Measurements from ENCODE around the gene PCDH12. TPM values are rescaled to one million over a fixed set of nuclear protein-coding genes. Genes with fewer than 3 reads are reported as not detected.
"Not testable (repeated sequence)": the region's sequence is repeated elsewhere in the genome, so short reads cannot be mapped to it uniquely, and the experiment has no call there.

PCDH12 gene
- total RNA-seq, 1 experiment from 2014 or later, result under 0.01 TPM

DNA sequence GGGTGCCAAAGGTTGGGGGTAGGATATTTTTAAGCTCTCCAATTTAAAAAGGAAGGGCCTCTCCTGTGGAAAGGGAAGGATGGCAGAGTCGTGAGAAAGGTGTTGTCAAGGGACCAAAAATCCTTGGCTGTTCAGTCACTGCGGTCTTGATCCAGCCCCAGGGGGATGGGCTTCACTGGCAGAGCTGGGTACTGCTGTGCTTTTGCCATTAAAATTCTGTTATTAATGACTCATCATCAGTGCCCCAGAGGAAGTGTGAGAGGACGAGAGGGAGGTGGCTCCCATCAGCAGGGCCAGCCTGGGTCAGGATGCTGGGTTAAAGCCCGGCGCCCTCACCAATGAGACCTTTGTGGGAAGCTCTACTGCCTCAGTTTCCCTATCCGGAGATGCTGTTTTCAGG lies 16.7 kb downstream of the PCDH12 start:
- peak; percentile 35 for DNase-seq (ENCODE audit: low read depth)

DNA sequence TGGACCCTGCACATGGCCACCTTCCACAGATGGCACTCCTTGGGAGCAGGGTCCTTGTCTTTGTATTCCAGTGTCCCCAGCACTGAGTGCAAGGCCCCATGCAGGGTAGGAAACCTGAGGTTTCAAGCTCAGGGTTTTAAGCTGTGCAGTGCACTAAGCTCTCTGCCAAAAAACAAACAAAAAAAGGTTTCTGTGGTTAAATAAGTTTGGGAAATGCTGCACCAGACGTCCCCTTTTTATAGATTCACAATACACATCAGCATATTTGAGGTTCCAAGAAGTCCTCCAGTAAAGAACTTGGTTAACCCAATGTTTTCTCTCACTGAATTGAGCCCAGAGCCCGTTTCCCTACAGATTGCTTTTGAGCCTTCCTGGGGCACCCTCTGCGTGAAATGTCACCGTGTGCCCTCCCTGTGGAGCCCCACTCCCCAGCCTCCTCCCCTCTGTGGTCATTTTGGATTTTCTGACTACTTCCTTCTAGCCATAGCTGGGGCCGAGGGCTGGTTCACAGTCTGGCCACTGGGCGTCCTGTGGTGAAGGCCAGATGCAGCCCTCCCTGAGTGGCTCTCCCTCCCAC lies 17.2 kb downstream of the PCDH12 start:
- peak; percentile 26 for DNase-seq (ENCODE audit: low read depth)

DNA sequence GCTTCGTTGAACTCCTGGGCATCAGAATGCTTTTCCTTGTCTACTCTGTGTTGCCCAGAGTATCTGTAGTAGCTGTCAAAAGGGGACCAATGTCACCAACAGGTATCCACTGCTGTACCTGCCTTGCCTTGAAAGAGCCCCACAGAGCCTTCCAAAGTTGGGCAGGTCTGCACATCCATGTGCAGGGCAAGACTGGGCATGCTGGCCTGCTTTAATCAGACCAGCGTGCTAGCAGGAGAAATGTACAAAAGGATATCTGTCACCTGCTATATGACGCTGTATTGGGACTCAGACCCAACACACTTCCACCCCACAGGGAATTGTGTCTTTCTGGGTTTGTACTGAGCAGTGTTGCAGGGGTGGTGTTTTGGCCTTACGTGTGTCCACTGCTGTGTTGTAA lies 22.5 kb downstream of the PCDH12 start:
- DNase-seq (ENCODE audit: low read depth), result no peak

DNA sequence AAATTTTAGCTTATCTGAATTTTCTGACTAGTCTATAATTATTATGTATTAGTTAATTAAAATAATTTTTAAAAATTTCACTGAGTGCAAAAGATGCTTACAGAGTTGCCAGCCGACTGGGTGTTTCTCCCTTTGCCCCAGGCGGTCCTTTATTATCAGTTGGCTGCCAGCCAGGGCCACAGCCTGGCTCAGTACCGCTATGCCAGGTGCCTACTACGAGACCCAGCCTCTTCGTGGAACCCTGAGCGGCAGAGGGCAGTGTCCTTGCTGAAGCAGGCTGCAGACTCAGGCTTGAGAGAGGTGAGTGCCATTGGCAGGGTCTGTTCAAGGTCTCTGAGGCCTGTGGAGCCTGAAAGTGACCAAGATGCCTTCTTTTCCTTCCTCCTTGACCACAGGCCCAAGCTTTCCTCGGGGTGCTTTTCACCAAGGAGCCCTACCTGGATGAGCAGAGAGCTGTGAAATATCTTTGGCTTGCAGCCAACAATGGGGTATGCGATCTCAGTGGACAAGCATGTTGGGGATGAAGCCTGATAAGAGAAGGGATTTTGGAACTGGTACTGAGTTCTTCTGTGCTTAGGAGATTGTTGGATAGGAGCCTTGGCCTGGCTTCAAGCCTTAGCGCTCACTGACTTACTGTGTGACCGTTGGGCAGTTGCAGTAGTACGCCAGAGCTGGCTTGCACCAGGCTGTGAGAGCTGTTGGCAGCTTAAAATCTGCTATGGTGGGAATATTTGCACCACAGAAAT lies 23.7 kb downstream of the PCDH12 start:
- no peak for DNase-seq (ENCODE audit: low read depth)

DNA sequence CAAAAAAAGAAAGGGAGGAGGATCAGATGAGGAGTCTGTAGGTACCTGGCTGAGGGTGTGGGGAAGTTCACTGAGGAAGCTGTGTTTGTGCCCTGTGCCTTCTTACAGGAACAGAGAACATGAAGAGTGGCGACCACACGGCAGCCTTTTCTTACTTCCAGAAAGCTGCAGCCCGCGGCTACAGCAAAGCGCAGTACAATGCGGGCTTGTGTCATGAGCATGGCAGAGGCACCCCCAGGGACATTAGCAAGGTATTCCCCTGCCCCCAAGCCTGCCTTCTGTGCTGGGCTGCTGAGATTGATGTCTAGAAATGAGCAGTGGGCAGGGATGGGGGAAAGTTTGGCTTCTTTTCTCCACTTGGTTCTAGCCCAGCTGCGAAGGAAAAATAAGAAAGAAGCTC lies 24.9 kb downstream of the PCDH12 start:
- no peak for DNase-seq (ENCODE audit: low read depth)

DNA sequence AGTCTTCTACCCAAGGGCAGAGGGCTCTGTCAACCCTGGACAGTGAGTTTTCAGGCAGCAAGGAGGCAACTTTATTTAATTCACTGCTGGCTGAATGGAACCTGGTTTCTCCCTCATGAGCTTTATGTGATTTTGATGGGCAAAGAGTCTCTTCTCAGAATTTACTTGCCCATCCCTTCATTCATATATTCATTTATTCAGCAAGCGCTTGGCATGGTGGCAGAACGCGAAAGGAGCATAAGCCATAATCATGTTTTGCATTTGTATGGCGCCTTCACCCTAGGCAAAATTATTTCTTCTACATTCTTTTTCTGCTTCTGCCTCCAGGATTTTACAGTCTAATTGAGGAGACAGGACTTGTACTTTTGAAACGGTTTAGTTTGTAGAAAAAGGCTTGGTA lies 26.3 kb downstream of the PCDH12 start:
- no peak for DNase-seq (ENCODE audit: low read depth)

DNA sequence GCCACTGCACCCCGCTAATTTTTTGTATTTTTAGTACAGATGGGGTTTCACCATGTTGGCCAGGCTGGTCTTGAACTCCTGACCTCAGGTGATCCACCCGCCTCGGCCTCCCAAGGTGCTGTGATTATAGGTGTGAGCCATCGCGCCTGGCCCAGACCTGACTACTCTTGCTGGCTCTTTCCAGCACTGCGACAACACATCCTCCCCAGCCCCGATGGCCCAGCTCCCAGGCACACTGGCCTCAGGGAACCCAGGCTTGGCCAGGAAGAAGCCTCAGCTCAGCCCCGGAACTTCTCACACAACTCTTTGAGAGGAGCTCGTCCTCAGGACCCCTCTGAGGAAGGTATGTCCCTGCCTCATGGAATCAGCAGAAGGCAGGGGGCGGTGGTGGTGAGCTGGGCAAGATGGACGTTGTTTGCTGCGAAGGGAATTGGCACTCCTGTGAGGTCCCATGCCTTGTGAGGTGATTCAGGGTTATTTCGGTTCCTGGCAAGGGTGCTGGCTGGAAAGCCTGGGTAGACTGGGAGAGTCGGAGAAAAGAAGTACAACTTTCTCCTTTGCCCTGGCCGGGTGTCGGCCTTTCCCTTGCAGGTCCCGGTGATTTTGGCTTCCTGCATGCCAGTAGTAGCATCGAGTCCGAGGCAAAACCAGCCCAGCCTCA lies 28.5 kb downstream of the PCDH12 start:
- no peak for DNase-seq (ENCODE audit: low read depth)

DNA sequence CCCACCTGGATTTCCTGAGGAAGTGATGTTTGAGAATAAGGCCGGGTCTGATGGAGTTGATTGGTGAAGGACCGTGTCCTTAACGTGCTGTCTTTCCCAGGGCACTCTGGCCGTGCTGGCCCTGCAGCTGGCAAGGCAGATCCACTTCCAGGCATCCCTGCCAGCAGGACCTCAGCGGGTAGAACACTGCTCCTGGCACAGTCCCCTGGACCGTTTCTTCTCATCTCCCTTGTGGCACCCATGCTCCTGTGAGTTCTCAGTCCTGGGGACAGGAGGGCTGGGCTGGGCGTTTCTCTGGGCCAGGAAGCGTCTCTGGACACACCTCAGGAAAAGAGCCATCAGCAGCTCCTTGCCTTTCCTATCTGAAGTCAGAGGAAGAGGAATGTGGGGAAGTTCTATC lies 30.0 kb downstream of the PCDH12 start:
- DNase-seq (ENCODE audit: low read depth), result no peak

DNA sequence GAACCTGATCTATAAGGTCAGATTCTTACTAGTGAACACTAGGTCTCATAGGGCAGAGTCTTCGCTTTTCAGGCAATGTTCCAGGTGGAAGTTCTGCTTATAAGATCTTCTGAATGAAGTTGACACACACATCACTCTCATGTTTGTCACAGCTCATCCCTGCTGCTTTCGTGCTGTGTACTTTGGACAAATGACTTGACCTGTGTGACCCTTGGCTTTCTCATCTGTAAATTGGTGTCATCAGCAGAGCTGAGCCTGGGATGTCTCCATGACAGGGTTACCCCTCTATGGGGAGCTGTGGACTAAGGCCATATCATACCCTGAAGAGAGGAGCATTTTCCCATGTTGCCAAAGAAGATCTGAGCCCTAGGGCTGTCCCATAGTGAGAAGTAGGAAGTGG lies 31.6 kb downstream of the PCDH12 start:
- DNase-seq (ENCODE audit: low read depth), result no peak

DNA sequence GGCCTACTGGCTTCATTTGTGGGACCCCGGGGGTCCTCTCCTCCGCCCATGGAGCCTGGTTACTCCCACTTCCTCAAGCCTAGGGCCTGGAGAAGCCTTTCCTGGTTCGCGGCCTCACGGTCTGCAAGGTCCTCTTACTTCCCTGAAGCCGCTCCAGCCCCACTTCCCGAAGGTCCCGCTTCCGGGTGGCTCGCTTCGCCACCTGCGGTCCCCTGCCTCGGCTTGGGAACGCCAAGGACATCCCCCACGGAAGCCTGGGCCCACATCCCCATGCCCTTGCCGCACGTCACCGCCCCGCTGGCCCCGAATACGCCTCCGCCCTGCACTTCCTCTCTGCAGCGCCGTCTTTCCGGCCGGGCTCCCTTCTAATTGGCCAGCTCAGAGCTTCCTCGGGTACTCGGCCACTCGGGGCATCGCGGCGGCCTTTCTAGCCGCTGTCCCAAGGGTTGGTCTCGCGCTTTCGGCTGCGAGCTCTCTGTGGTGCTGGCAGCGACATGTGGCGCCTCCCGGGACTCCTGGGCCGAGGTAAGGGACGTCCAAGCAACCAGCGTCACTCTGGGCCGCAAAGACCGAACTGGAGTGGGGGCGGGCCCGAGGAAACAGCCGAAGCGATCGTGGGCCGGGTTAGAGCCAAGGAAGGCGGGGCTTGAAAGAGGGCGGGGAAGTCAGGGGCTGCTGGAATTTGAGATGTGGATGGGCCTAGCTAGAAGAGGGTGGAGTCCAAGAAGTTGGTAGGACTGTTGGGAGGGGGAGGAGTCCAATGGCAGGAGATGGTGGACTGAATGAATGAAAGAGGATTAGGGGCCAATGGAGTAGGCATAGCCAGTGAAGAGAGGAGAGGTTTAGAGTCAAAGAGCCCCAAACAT lies 34.3 kb downstream of the PCDH12 start, which contains the start of gene DELE1:
Gene DELE1, plus strand, starts transcription at position 424 of the 866 bp plus-strand sequence. Its CDS starts 71 bp downstream, at position 495.
- peak; percentile 91 for DNase-seq (ENCODE audit: low read depth)

DNA sequence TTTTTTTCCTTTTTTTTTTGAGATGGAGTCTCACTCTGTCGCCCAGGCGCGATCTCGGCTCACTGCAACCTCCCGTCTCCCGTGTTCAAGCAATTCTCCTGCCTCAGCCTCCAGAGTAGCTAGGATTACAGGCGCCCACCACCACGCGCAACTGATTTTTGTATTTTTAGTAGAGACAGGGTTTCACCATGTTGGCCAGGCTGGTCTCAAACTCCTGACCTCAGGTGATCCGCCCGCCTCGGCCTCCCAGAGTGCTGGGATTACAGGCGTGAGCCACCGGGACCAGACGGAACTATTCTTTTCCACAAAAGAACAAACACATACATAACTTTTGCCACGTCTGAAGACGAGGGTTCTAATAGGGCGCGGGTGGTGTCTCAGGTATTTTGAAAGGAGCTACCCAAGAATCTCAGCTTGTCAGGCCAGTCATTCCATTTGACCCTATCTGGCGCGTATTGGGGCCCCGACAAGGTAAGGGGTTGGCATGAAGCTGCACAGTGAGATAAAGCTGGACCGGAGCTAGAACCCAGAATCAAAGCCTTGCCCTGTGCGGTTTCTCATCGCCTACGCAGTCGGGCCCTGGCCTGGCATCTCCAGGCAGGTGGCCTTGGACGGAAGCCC lies 35.1 kb downstream of the PCDH12 start:
- DNase-seq (ENCODE audit: low read depth), result not testable (repeated sequence)

DNA sequence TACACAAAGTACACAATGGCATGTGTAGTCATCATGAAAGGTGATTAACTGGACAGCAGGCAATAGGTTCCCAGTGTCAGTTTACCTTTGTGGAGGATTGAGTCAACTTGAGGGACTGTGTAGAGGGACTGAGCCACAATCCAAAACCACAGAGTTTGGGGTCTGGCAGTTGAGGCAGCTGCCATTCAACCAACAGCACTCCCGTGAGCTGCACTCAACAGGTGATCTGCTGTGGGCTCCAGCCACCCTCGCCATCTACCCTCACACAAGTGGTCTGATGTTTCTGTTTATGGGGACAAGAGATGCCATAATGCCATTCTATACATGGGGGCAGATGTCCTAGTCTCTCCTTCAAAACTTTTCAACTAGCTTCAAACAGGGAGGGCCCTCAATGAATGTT lies 37.2 kb downstream of the PCDH12 start:
- DNase-seq (ENCODE audit: low read depth), result no peak

DNA sequence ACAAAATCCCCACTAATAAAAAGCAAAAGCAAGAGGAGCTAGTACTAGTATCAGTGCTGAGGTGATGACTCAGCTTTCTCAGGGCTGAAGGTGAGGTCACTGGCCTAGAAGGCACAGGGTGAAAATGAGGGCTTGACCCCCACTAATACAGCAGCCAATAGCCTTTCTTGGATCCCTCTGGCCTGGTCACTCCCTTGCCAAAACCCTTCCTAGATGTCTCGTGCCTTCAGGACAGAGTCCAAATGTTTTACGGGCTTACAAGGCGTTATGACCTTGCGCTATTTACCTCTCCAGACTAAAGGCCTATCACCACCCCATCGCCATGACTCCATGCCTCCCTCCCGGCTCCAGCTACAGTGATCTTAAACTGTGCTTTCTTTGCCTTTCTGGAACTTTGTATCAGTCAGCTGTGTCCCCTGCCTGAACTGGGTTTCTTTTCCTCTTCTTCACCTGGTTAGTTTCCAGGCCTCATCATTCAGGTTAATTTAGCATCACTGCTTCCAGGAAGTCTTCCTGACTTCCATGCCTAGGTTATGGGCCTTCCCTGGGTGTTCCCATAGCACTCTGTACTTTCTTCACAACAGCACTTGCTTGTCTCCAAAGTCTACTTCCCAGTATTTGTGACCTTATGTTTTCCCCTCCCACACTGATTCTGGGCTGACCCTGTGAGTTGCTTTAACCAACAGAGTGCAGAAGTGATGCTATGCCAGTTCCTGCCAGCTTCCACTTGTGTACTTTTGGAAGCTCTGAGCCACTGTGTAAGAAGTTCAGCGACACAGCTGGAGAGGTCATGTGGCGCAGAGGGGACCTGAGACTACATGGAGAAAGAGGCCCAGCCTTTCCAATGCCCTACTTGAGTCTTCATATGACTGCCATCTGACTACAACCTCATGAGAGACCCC lies 38.5 kb downstream of the PCDH12 start:
- DNase-seq (ENCODE audit: low read depth), result no peak

DNA sequence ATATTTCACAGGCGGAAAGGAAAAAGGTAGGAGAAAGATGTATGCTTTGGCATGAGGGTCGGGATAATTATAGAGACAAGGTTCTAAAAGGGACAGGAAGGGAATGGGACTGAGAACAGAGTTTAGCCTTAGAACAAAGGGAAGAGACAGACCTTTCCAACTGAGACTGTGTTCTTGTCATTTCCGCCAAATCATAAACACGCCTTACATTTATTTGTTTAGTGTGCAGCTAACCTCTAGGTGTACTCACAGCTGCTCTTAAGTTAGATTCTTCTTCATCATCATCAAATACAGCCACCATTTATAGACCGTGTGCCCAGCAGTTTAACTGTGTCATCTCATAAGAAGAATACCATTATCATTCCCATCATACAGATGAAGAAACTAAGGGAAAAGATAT lies 40.2 kb downstream of the PCDH12 start:
- no peak for DNase-seq (ENCODE audit: low read depth)

DNA sequence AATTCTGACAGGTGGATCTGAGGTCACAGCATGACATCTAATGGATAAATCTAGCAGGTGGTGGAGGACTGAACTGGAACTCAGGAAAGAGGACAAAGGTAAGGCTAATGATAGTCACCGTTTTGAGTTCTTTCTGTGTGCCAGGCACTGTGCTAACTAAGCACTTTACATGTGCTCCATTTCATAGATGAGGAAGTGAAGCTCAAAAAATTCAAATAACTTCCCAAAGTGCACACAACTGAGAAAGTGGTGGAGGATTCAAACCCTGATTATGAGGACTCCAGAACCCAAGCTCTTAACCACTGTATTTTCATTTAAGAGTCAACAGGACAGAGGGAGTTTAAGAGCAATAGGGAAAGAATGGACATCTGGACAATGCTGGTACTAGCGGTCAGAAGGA lies 41.5 kb downstream of the PCDH12 start:
- no peak for DNase-seq (ENCODE audit: low read depth)

DNA sequence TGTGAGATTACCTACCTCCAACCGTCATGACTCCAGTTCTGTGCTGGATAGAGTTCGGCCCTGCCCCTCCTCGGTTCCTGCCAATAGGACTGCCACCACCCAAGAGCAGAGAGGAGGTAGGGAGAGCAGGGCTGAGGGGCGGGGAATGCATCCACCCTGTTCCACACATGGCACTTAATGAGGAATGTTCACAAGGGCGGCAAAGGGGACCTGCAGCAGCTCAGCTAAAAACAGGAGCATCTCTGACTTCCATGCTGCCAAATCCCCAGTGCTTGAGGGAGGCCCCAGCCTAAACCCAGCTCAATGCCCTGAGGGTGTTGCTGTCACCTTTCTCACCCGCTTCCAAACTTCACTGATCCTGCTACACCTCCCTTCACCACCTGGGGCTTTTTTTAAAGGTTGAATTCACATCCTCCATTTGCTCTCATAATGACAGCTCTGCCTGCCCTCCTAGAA lies 42.1 kb downstream of the PCDH12 start:
- DNase-seq (ENCODE audit: low read depth), result no peak

DNA sequence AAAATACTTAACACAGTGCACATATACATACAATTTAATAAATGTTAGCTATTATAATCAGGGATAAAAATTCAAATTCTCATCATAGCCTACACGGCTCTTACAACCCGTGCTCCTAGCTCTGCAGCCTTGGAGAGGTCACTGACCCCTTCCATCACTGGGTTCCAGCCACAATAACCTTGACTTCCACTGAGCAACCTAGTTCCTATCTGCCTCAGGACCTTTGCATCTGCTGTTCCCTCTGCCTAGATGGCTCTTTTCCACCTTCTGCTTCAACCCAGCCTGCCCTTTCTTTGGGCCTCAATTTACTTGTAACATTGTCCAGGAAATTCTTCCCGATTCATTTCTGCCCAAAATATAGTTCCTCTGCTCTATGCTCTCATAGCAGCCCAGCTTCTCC lies 43.2 kb downstream of the PCDH12 start:
- no peak for DNase-seq (ENCODE audit: low read depth)

DNA sequence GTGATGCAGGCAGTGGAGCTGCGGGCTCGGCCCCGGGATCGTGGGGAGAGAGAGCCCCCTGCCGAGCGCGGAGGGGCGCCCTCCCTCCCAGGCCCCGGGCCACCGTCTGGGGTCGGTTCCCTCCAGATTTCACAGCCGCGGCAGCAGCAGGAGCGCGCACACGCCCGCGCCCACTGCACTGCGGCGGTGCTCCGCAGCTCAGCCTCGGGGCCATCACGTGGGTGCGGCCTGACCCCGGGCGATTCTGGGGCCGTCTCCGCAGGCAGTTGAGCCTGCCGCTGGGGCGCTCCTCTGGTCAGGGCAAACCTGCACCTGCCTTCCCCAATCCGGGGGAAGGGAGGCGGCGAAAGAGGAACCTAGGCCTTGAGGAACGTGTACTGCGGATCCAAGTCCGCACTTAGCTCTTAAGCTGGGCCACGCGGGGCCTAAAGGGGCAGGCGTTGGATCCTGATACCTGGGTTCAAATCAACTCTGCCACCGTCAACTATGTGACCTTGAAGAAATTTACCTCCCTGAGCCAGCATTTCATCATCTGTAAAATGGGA lies 43.7 kb downstream of the PCDH12 start:
- no peak for DNase-seq (ENCODE audit: low read depth)

DNA sequence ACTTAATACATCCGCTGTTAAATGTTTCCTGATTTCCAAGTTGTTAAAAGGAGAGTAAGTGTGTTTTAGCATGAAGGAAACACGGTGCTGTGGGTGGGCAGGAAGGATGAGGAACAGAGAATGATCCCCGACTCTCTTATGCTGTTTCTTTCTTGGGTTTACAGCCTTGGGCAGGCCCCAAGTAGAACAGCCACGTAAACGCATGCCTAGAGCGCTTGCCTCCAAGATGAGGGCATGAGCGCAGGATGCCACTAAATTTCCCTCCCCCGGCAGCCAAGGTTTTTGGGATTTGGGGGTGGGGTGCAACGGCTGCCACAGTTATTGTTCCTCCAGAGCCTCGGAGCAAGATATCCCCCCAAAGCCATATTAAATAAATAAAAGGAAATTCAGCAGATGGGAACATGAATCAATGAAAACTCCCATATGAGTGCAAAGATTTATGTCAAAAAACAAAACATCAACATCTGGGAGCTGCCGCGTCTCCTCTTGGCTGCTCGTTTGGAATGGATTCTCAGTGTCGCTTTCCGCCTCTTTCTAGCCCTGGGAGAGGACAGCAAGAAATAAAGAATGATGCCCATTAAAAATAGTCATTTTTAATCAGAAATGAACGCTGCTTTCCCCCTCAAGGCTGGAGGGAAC lies 44.3 kb downstream of the PCDH12 start:
- DNase-seq (ENCODE audit: low read depth), result no peak

DNA sequence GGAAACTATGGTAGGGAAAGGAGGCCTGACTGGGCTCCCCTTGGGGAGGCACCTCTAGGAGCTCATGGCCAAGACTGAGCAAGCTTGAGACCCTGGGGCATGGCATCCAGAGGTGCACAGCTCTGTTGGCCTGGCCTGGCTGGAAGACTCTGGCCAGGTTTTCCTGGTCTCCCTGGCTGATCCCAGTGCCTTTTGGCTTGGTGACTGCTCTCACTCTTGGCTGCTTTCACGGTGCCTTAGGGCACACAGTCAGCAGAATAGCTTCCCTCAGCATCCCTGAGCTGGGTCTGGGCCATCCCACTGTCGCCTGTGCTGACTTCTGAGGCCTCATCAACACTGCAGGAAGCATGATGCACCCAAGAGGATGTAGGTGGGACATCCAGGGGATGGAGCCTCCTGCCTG lies 47.7 kb downstream of the PCDH12 start:
- DNase-seq (ENCODE audit: low read depth), result no peak

Measured in LHCN-M2 (cell line).